ENCODE data around the gene PAK5.

Gene PAK5

DNA sequence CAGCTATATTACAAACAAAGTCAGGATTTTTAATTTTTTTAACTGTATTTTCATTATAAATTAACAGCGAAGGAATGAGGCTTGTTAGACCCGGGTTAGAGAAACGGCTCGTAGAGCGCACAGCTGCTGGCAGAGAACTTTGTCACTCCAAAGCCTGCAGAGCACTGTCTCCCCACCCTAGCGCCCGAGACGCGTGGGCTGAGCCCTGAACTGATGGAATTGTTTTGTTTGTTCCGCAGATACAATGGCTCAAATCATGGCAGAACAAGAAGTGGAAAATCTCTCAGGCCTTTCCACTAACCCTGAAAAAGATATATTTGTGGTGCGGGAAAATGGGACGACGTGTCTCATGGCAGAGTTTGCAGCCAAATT lies 323.7 kb downstream of the PAK5 start:
- Histone ChIP-seq H3K79me2 (ENCODE audit: control insufficient read depth, insufficient read depth, low read length, unreplicated experiment) (no peaks in the 10 kb centered on the region), H3K4me3 (ENCODE audit: low read depth, low read length) (peak overlapping the region; percentile 13; the same call in 1 of the 2 replicates), H3K36me3 (ENCODE audit: insufficient read depth, low read length) (no peaks in the 10 kb centered on the region), H3K27ac (ENCODE audit: low read depth, low read length) (no peak overlapping the region), H3K4me1 (ENCODE audit: control insufficient read depth, insufficient read depth, low read length, unreplicated experiment) (peaks cover 3% of the 10 kb centered on the region), H2AFZ (ENCODE audit: low read length, unreplicated experiment) (no peak overlapping the region), H3K27me3 (ENCODE audit: insufficient read depth, low read length) (peaks cover 100% of the 10 kb centered on the region)

DNA sequence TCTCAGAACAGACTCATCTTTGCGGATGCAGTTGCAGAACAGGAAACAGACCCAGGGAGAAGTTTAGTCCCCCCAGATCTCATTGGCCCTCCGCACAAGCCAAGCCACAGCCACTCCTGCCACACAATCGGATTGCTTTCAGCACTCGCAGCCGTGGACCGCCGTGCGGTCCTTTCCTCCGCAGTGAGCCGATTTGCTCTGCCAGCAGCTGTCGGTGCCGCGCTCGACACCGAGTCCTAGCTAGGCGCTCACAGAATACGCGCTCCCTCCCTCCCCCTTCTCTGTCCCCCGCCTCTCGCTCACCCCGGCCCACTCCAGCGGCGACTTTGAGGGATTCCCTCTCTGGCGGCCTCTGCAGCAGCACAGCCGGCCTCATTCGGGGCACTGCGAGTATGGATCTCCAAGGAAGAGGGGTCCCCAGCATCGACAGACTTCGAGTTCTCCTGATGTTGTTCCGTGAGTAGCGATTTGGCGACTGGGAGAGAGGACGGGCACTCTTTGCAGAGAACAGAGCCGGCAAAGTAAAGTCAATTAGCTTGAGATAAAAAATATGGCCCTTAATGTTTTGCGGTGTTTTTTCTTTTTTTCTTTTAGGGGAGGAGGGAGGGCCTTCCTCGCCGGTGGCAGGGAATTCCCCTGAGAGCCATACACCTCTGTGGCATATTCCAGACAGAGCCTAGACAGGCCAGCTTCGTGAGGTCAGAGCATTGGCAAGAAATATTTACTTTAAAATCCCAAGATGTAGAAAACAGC lies 324.2 kb downstream of the PAK5 start, which contains the start of gene LAMP5:
Gene LAMP5 (plus strand): TSS at position 130 of the 753 bp plus-strand sequence. CDS start 263 bp downstream, at position 393.
- peaks cover 3% of the 10 kb centered on the region for H3K4me1 ChIP-seq (ENCODE audit: control insufficient read depth, insufficient read depth, low read length, unreplicated experiment)

DNA sequence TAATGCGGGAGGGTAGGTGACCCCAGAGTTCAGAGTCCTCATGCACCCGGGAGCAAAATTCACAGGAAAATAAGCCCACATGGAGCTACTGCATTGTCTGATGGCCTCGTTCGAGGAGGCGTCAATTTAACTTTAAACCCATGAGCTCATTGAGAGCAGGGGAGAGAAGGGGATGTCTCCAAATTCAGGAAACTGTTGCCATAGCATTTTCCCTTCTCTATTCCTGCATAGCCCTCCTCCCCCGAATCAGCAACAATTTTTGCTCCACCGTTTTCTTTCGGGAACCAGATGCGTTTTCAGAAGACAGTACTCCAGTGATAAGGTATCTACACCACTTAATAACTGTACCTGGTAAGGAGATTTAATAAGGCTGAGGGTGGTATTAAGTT lies 324.8 kb downstream of the PAK5 start:
- H3K4me3 ChIP-seq (ENCODE audit: low read depth, low read length): no peak overlapping the region
- H2AFZ ChIP-seq (ENCODE audit: low read length, unreplicated experiment): no peak overlapping the region
- no peaks in the 10 kb centered on the region for H3K79me2 ChIP-seq (ENCODE audit: control insufficient read depth, insufficient read depth, low read length, unreplicated experiment)
- H3K27ac ChIP-seq (ENCODE audit: low read depth, low read length): no peak overlapping the region
- peaks cover 100% of the 10 kb centered on the region for H3K27me3 ChIP-seq (ENCODE audit: insufficient read depth, low read length)
- no peaks in the 10 kb centered on the region for H3K36me3 ChIP-seq (ENCODE audit: insufficient read depth, low read length)
- peaks cover 3% of the 10 kb centered on the region for H3K4me1 ChIP-seq (ENCODE audit: control insufficient read depth, insufficient read depth, low read length, unreplicated experiment)

More for the DNA sequence above, 324.2 kb downstream of the PAK5 start, which contains the start of gene LAMP5:
- Histone ChIP-seq H3K4me3 (ENCODE audit: low read depth, low read length) (peak within 1 kb of the TSS; percentile 13), H3K27me3 (ENCODE audit: insufficient read depth, low read length) (peaks cover 100% of the 10 kb centered on the region), H3K79me2 (ENCODE audit: control insufficient read depth, insufficient read depth, low read length, unreplicated experiment) (no peaks in the 10 kb centered on the region), H3K36me3 (ENCODE audit: insufficient read depth, low read length) (no peaks in the 10 kb centered on the region), H2AFZ (ENCODE audit: low read length, unreplicated experiment) (no peak within 1 kb of the TSS), H3K27ac (ENCODE audit: low read depth, low read length) (no peak within 1 kb of the TSS)

DNA sequence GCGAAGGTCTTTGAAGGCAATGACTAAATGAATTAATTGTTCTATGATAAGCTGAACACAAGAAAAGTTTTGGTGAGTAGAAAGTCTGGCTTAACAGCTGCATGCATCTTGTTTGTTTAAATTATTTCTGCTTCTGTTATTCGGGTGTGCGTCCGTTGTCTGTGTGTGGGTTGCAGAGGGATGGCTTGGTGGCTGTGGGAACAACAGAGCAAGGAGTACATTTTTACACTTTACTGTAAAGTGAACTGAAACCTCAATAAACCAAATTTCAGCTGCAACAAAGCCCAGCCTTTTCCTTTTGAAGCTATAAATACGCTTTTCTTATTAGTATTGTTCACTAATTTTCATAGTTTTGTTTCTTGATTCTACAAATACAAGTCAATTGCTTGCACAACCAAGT lies 328.0 kb downstream of the PAK5 start:
- Histone ChIP-seq H3K27me3 (ENCODE audit: insufficient read depth, low read length) (peaks cover 100% of the 10 kb centered on the region), H3K36me3 (ENCODE audit: insufficient read depth, low read length) (no peaks in the 10 kb centered on the region), H3K4me1 (ENCODE audit: control insufficient read depth, insufficient read depth, low read length, unreplicated experiment) (peaks cover 3% of the 10 kb centered on the region), H3K27ac (ENCODE audit: low read depth, low read length) (no peak overlapping the region), H3K4me3 (ENCODE audit: low read depth, low read length) (no peak overlapping the region), H2AFZ (ENCODE audit: low read length, unreplicated experiment) (no peak overlapping the region), H3K79me2 (ENCODE audit: control insufficient read depth, insufficient read depth, low read length, unreplicated experiment) (no peaks in the 10 kb centered on the region)

DNA sequence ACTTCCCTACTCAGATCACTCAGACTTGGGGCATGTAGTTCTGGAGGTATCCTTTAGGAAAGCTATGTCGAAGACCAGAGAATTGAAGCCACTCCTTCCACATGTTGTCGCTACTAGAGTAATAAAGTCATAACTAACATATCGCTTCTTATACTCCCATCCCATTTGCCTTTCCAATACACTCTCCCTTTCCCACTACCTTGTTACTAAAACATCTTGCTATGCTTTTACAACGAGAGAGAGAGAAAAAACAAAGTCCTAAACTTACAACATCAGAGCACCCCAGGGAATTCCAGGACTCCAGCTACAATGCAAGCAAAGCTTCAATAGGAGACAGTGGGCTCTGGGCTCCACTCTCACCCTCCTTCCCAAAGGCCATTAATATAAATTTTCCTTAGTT lies 329.6 kb downstream of the PAK5 start:
- H3K79me2 ChIP-seq (ENCODE audit: control insufficient read depth, insufficient read depth, low read length, unreplicated experiment): no peaks in the 10 kb centered on the region
- peaks cover 98% of the 10 kb centered on the region for H3K27me3 ChIP-seq (ENCODE audit: insufficient read depth, low read length)
- no peak overlapping the region for H3K27ac ChIP-seq (ENCODE audit: low read depth, low read length)
- H2AFZ ChIP-seq (ENCODE audit: low read length, unreplicated experiment): no peak overlapping the region
- no peak overlapping the region for H3K4me3 ChIP-seq (ENCODE audit: low read depth, low read length)
- no peaks in the 10 kb centered on the region for H3K4me1 ChIP-seq (ENCODE audit: control insufficient read depth, insufficient read depth, low read length, unreplicated experiment)
- no peaks in the 10 kb centered on the region for H3K36me3 ChIP-seq (ENCODE audit: insufficient read depth, low read length)

DNA sequence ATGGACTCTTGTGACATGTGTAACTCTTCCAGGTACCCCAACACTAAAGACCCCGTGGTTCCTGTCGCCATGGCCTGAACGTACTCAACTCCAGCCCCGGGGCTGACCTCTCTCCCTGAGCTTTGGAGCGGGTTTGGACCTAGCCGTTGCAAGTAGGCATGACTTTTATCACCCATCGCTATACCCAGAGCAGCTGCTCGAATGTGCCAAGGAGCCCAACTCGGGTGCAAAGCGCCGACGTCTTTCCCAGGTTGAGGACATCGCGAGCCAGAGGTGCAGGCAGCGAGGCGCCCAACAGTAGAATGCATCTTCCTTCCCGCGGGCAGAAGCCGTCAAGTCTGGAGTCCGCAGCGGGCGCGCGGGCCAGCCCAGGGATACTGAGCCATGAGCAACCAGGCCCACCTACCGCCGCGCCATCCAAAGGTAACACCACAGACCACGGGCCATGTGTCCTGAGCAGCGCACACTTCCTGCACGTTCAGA lies 330.1 kb downstream of the PAK5 start:
- Histone ChIP-seq H3K27me3 (ENCODE audit: insufficient read depth, low read length) (peaks cover 98% of the 10 kb centered on the region), H3K79me2 (ENCODE audit: control insufficient read depth, insufficient read depth, low read length, unreplicated experiment) (no peaks in the 10 kb centered on the region), H3K27ac (ENCODE audit: low read depth, low read length) (no peak overlapping the region), H3K36me3 (ENCODE audit: insufficient read depth, low read length) (no peaks in the 10 kb centered on the region), H2AFZ (ENCODE audit: low read length, unreplicated experiment) (no peak overlapping the region), H3K4me3 (ENCODE audit: low read depth, low read length) (no peak overlapping the region), H3K4me1 (ENCODE audit: control insufficient read depth, insufficient read depth, low read length, unreplicated experiment) (no peaks in the 10 kb centered on the region)

DNA sequence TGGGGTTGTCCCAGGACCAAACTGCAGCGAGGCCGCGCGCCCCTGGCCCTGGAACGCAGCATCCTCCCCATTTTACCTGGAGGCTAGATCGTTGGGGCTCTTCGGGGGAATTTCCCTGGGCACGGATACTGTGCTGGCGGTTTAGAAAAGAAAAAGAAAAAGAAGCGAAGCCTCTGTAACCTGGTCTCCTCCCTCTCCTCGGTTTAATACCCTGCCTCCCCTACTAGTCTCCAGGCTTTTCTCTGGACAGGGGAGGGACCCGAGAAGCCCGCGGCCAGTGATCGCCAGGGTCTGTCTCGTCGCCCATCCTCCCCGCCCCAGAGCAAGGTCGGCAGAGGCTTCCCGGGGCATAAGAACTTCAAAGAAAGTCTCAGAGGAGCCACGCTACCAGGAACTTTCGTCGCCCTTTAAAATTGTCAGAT lies 330.6 kb downstream of the PAK5 start:
- H3K79me2 ChIP-seq (ENCODE audit: control insufficient read depth, insufficient read depth, low read length, unreplicated experiment): no peaks in the 10 kb centered on the region
- no peaks in the 10 kb centered on the region for H3K36me3 ChIP-seq (ENCODE audit: insufficient read depth, low read length)
- H3K27ac ChIP-seq (ENCODE audit: low read depth, low read length): no peak overlapping the region
- H3K4me3 ChIP-seq (ENCODE audit: low read depth, low read length): peak overlapping the region; percentile 41; the same call in 1 of the 2 replicates
- H3K4me1 ChIP-seq (ENCODE audit: control insufficient read depth, insufficient read depth, low read length, unreplicated experiment): no peaks in the 10 kb centered on the region
- peaks cover 97% of the 10 kb centered on the region for H3K27me3 ChIP-seq (ENCODE audit: insufficient read depth, low read length)
- H2AFZ ChIP-seq (ENCODE audit: low read length, unreplicated experiment): no peak overlapping the region

DNA sequence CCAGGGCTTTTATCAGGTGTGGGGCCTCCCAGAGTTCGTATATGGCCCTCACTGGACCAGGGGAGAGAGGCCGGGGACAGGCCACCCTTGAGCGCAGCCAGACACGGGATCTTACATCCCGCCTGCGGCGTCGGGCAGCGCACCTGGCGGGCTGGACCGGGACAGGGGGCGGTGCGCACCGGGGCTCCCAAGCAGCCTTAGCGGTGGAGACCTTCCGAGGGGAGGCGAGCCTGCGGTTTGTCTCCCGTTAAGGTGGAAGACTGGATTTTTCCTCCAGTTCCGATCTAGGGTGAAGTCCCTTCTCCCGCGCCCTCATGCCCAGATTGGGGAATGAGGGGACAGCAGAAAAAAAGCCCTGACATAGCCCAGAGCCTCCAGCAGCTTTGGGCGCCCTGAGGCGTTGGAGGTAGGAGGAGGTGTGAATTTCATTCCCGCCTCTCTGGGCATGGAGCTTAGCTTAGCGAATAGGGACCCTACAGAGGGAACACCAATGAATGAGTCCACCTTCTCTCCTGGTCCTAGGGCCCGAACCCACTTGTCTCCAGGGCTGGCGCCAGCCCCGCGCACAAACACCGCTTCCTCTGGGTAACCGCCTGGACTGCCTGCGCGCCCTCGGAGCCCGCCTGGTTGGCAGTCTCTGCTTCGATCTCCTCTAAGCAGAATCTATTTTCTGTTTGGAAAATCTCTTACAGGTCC lies 331.2 kb downstream of the PAK5 start:
- no peaks in the 10 kb centered on the region for H3K79me2 ChIP-seq (ENCODE audit: control insufficient read depth, insufficient read depth, low read length, unreplicated experiment)
- no peaks in the 10 kb centered on the region for H3K36me3 ChIP-seq (ENCODE audit: insufficient read depth, low read length)
- H3K4me1 ChIP-seq (ENCODE audit: control insufficient read depth, insufficient read depth, low read length, unreplicated experiment): no peaks in the 10 kb centered on the region
- no peak overlapping the region for H3K27ac ChIP-seq (ENCODE audit: low read depth, low read length)
- no peak overlapping the region for H2AFZ ChIP-seq (ENCODE audit: low read length, unreplicated experiment)
- peak overlapping the region; percentile 41; the same call in 1 of the 2 replicates for H3K4me3 ChIP-seq (ENCODE audit: low read depth, low read length)
- peaks cover 97% of the 10 kb centered on the region for H3K27me3 ChIP-seq (ENCODE audit: insufficient read depth, low read length)

DNA sequence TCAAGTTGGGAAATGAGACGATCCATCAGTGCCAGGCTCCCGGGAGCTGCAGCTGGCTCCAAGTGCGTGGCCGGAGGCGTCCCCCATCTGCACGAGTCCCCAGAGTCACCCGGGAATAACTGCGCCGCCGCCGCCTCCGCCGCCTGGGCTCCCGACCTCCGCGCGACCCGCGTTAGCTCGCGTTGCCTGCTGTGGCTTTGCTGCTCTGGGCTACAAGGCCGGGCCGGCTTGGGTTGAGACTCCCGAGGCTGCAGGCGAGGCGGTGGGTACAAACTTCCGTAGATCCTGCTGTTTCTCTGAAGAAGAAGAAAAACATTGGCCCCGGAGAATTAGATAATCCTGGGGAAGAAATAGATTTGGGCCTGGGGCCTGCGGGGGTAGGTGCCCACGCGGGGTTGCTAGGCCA lies 331.9 kb downstream of the PAK5 start:
- H3K27me3 ChIP-seq (ENCODE audit: insufficient read depth, low read length): peaks cover 91% of the 10 kb centered on the region
- H3K4me1 ChIP-seq (ENCODE audit: control insufficient read depth, insufficient read depth, low read length, unreplicated experiment): no peaks in the 10 kb centered on the region
- H3K36me3 ChIP-seq (ENCODE audit: insufficient read depth, low read length): no peaks in the 10 kb centered on the region
- no peaks in the 10 kb centered on the region for H3K79me2 ChIP-seq (ENCODE audit: control insufficient read depth, insufficient read depth, low read length, unreplicated experiment)
- H3K27ac ChIP-seq (ENCODE audit: low read depth, low read length): no peak overlapping the region
- no peak overlapping the region for H2AFZ ChIP-seq (ENCODE audit: low read length, unreplicated experiment)
- 0 out of 2 replicates have a peak overlapping the region, but pooled peaks have one; percentile 6 for H3K4me3 ChIP-seq (ENCODE audit: low read depth, low read length)

DNA sequence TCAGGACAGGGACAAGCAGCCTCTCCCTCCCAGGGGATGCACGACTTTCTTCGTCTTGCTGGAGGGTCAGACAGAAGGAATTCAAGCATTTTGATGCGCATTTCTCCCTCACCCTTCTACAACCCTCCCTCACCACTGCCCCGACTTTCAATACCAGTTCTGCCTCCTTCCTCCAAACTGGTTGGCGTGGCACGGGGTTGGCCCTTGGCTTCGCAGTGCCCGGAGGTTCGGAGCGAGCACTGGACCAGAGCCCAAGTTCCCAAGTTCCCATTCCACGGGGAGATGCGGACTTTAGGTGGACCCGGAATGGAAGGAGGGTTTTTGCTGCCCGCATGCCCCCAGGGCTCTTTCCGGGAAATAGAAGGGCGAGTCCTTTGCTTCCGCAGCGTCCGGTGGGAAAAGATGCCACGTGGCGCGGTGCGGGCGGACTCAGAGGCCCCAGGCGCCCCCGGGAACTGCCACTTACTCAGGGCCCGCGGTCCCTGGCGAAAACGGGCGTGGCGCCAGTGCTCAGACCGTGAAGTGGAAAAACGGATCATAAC lies 332.5 kb downstream of the PAK5 start:
- Histone ChIP-seq H3K27ac (ENCODE audit: low read depth, low read length) (no peak overlapping the region), H3K4me3 (ENCODE audit: low read depth, low read length) (0 out of 2 replicates have a peak overlapping the region, but pooled peaks have one; percentile 6), H3K4me1 (ENCODE audit: control insufficient read depth, insufficient read depth, low read length, unreplicated experiment) (no peaks in the 10 kb centered on the region), H3K36me3 (ENCODE audit: insufficient read depth, low read length) (no peaks in the 10 kb centered on the region), H3K27me3 (ENCODE audit: insufficient read depth, low read length) (peaks cover 91% of the 10 kb centered on the region), H3K79me2 (ENCODE audit: control insufficient read depth, insufficient read depth, low read length, unreplicated experiment) (no peaks in the 10 kb centered on the region), H2AFZ (ENCODE audit: low read length, unreplicated experiment) (no peak overlapping the region)

Data from ACC112 (cell line).